CD4-positive, alpha-beta T cell (primary cell): Measurements from ENCODE around the gene CLEC2D. TPM values are rescaled to one million over a fixed set of nuclear protein-coding genes. Genes with fewer than 3 reads are reported as not detected.
"Not testable (repeated sequence)": the region's sequence is repeated elsewhere in the genome, so short reads cannot be mapped to it uniquely, and the experiment has no call there.

ENCODE experiments used
- ATAC-seq: fragments of 200-7000 bp; cut with Tn5 transposase; one replicate; pipeline ENCODE4 v1.10.0; 2022; ENCODE audit warnings: mild to moderate bottlenecking; ENCODE audit not compliant: poor library complexity
- CTCF ChIA-PET: fragments of 350-600 bp; sonication (Branson Sonifier 250); formaldehyde crosslinking; loops from one replicate; lab custom pipeline; 2021; ENCODE audit warnings: antibody characterized with exemption, inconsistent platforms; lab: Charles Lee
- POLR2A ChIA-PET: fragments of 350-600 bp; sonication (Branson Sonifier 250); formaldehyde crosslinking; loops from one replicate; lab custom pipeline; 2021; ENCODE audit warnings: antibody characterized with exemption, inconsistent platforms; lab: Charles Lee
- DNase-seq, 14 experiments: peaks; one replicate each; pipeline ENCODE4 v3.0.0-alpha.2; 2013 to 2020; ENCODE audit warnings: mixed read lengths in 2 of 14
- H3K27ac ChIP-seq, 2 donors: one replicate each; pipeline versions ENCODE4 v1.5.1 to v1.7.0; 2013; ENCODE audit warnings: low read length in 2 of 2, low read depth in 1 of 2, mild to moderate bottlenecking in 1 of 2
- H3K27me3 ChIP-seq, 2 experiments: 1 replicate in 1 of 2; 2 replicates in 1 of 2; pipeline versions ENCODE4 v1.6.1 to v1.7.0; 2013; ENCODE audit warnings: low read length in 2 of 2, control low read depth in 1 of 2, mild to moderate bottlenecking in 1 of 2, moderate library complexity in 1 of 2; ENCODE audit not compliant: insufficient read depth in 2 of 2, control insufficient read depth in 1 of 2
- H3K36me3 ChIP-seq: one replicate; pipeline ENCODE4 v1.6.1; 2013; ENCODE audit warnings: low read length, control low read depth; ENCODE audit not compliant: insufficient read depth
- H3K4me1 ChIP-seq: one replicate; pipeline ENCODE4 v1.6.1; 2013; ENCODE audit warnings: low read length, control low read depth; ENCODE audit not compliant: insufficient read depth
- H3K4me3 ChIP-seq: one replicate; pipeline ENCODE4 v1.5.1; 2013; ENCODE audit warnings: mild to moderate bottlenecking, low read length, moderate library complexity
- H3K9me3 ChIP-seq, 2 experiments: 1 replicate in 1 of 2; 2 replicates in 1 of 2; pipeline versions ENCODE4 v1.6.1 to v1.7.0; 2013; ENCODE audit warnings: low read length in 2 of 2, mild to moderate bottlenecking in 2 of 2, control low read depth in 1 of 2, moderate library complexity in 1 of 2; ENCODE audit not compliant: control insufficient read depth in 1 of 2, insufficient read depth in 1 of 2
- H3K27ac Mint-ChIP-seq: one replicate; pipeline ENCODE4 v1.8.0; 2020; ENCODE audit warnings: mixed read lengths
- H3K27me3 Mint-ChIP-seq: one replicate; pipeline ENCODE4 v1.8.0; 2021; ENCODE audit warnings: mixed read lengths
- H3K36me3 Mint-ChIP-seq: one replicate; pipeline ENCODE4 v1.8.0; 2021; ENCODE audit warnings: low read depth, mixed read lengths
- H3K4me1 Mint-ChIP-seq: one replicate; pipeline ENCODE4 v1.8.0; 2021; ENCODE audit warnings: low read depth, mixed read lengths
- H3K4me3 Mint-ChIP-seq: one replicate; pipeline ENCODE4 v1.8.0; 2020; ENCODE audit warnings: mild to moderate bottlenecking, mixed read lengths
- H3K9me3 Mint-ChIP-seq: one replicate; pipeline ENCODE4 v1.8.0; 2020; ENCODE audit warnings: mixed read lengths
- intact Hi-C, 2 experiments: fragments of 100-400 bp; cut with DNase I in 1 of 2; cut with micrococcal nuclease in 1 of 2; formaldehyde crosslinking; loops; one replicate each; pipeline versions ENCODE4 v1.15.1 to v1.9.0; 2023 to 2025; cut with DNase I, micrococcal nuclease
- total RNA-seq, 174 experiments: library from RNA in 2 of 174; stranded (reverse) in 2 of 174; gene quantifications; one replicate each; pipeline ENCODE4 v1.2.3 and lab custom pipeline; 2021 to 2026
- TF ChIP-seq, protein P1 (sequence below): fragments of 200-600 bp; IDR thresholded peaks from one replicate; pipeline ENCODE4 v1.8.0; 2022; ENCODE audit warnings: antibody characterized with exemption, mild to moderate bottlenecking

Gene CLEC2D
- total RNA-seq, 2 experiments from 2014 or later, result 121 to 122 TPM

DNA sequence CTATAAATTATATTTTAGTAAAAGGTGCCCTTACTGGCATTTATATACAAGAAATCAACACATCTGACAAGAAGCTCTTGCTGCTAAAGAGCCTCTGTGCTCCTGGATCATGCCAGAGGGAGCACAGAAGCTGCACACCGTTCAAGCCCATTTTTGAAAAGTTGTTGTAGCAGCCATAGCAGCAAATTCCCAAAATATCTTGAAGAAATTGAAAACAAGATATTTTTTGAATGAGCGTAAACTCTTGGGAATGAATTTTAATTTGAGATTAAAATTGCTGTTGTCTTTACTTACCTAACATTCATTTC is 540 bp upstream of the CLEC2D start:
- DNase-seq, result no peak
- H3K4me3 Mint-ChIP-seq, result peak overlapping the region; percentile 70

DNA sequence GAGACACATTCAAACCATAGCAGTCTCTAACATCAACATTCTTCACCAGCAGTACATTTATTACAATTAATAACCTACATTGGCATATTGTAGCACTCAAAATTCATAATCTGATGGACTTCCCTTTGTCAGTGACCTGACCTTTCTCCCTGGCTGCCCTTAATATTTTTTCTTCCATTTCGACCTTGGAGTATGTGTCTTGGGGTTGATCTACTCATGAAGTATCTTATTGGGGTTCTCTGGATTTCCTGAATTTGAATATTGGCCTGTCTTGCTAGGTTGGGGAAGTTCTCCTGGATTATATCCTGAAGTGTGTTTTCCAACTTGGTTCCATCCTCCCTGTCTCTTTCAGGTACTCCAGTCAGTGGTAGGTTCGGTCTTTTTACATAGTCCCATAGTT is 2.8 kb downstream of the CLEC2D start:
- Mint-ChIP-seq H3K4me1 (peaks cover 82% of the 10 kb centered on the region), H3K4me3 (peak overlapping the region; percentile 87), H3K27ac (peak overlapping the region; percentile 90), H3K36me3 (peaks cover 74% of the 10 kb centered on the region)
- CTCF ChIA-PET, DNase-seq, H3K27me3 Mint-ChIP-seq, ATAC-seq, H3K9me3 ChIP-seq, H3K27me3 ChIP-seq, H3K9me3 Mint-ChIP-seq: not testable (repeated sequence)
- Histone ChIP-seq H3K4me3 (peak overlapping the region; percentile 72), H3K27ac (peak overlapping the region; percentile 77 to 88), H3K4me1 (peaks cover 36% of the 10 kb centered on the region), H3K36me3 (peaks cover 23% of the 10 kb centered on the region)
- intact Hi-C loops, result loop anchor here (2.0 to 5.0 kb wide), 4 partner anchors 18 to 195 kb away; partner anchors contain the start of gene CLEC2B (in 1 of the 2)
- POLR2A ChIA-PET, result interaction anchor here (0.8 to 12.3 kb wide), 15 partner anchors 10 to 70 kb away, joined by 3 to 238 read pairs (median 9); no protein-coding TSS in a partner anchor

More for the DNA sequence above, 540 bp upstream of the CLEC2D start:
- CTCF ChIA-PET, result interaction anchor here (0.8 to 2.3 kb wide), 8 partner anchors 13 to 145 kb away, joined by 3 to 7 read pairs (median 4); no protein-coding TSS in a partner anchor
- Histone ChIP-seq H3K4me1 (peaks cover 49% of the 10 kb centered on the region), H3K36me3 (peaks cover 26% of the 10 kb centered on the region), H3K9me3 (no peaks in the 10 kb centered on the region), H3K4me3 (peak overlapping the region; percentile 72), H3K27ac (peak overlapping the region; percentile 77 to 88), H3K27me3 (no peaks in the 10 kb centered on the region)
- Mint-ChIP-seq H3K27ac (peak overlapping the region; percentile 90), H3K27me3 (no peaks in the 10 kb centered on the region), H3K9me3 (no peaks in the 10 kb centered on the region), H3K36me3 (peaks cover 60% of the 10 kb centered on the region), H3K4me1 (peaks cover 71% of the 10 kb centered on the region)
- no peak for ATAC-seq
- POLR2A ChIA-PET, result interaction anchor here (0.6 to 16.7 kb wide), 20 partner anchors 9 to 282 kb away, joined by 3 to 648 read pairs (median 5); partner anchors contain the start of gene CD69
- intact Hi-C loops, result loop anchor here in 1 of 2 experiments (1.0 kb wide), 2 partner anchors 19 to 35 kb away; no protein-coding TSS in a partner anchor
- TF ChIP-seq, protein P1, sequence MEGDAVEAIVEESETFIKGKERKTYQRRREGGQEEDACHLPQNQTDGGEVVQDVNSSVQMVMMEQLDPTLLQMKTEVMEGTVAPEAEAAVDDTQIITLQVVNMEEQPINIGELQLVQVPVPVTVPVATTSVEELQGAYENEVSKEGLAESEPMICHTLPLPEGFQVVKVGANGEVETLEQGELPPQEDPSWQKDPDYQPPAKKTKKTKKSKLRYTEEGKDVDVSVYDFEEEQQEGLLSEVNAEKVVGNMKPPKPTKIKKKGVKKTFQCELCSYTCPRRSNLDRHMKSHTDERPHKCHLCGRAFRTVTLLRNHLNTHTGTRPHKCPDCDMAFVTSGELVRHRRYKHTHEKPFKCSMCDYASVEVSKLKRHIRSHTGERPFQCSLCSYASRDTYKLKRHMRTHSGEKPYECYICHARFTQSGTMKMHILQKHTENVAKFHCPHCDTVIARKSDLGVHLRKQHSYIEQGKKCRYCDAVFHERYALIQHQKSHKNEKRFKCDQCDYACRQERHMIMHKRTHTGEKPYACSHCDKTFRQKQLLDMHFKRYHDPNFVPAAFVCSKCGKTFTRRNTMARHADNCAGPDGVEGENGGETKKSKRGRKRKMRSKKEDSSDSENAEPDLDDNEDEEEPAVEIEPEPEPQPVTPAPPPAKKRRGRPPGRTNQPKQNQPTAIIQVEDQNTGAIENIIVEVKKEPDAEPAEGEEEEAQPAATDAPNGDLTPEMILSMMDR, result no peak

DNA sequence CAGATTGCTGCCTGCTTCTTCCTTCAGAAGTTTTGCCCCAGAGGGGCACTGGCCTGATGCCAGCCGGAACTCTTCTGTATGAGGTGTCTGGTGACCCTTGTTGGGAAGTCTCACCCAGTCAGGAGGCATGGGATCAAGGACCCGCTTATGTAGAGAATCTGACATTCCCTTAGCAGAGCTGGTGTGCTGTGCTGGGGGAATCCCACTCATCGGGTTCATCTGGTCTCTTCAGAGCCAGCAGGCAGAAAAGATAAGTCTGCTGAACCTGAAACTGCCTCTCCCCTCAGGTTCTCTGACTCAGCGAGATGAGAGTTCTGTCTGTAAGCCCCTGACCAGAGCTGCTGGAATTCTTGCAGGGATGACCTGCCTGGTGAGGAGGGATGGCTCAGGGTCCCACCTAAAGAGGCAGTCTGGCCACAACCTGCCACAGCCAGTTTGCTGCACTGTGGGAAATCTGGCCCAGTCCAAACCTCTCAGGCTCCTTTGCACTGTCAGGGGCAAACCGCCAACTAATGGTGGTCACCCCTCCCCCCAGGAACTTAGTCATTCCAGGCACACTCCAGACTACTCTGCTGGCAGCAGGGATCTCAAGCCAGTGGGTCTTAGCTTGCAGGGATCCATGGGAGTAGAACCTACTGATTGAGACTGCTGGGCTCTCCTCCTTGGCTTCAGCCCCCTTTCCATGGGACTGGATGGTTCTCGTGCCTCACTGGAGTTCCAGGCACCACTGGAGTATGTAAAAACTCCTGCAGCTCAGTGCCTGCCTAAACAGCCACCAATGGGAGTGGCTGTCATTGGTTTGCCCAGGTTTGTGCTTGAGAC is 4.1 kb downstream of the CLEC2D start:
- H3K4me3 ChIP-seq, result peak overlapping the region; percentile 72
- H3K36me3 ChIP-seq, result peaks cover 26% of the 10 kb centered on the region
- peak overlapping the region; percentile 77 to 88 for H3K27ac ChIP-seq
- H3K4me1 ChIP-seq, result peaks cover 37% of the 10 kb centered on the region
- Mint-ChIP-seq H3K4me1 (peaks cover 82% of the 10 kb centered on the region), H3K9me3 (no peaks in the 10 kb centered on the region), H3K27me3 (no peaks in the 10 kb centered on the region), H3K4me3 (peak overlapping the region; percentile 87), H3K27ac (peak overlapping the region; percentile 90), H3K36me3 (peaks cover 81% of the 10 kb centered on the region)
- H3K27me3 ChIP-seq, result no peaks in the 10 kb centered on the region
- peak in 10 of 14 experiments; percentile 18 to 79 (median 46) for DNase-seq
- peak; percentile 38 for ATAC-seq
- TF ChIP-seq, protein P1, result no peak
- intact Hi-C loops, result loop anchor here (2.0 to 5.0 kb wide), 4 partner anchors 17 to 194 kb away; partner anchors contain the start of gene CLEC2B (in 1 of the 2)
- H3K9me3 ChIP-seq, result peaks cover 0 to 3% of the 10 kb centered on the region in 2 experiments
- ChIA-PET CTCF (interaction anchor here (0.8 to 1.6 kb wide), 2 partner anchors 10 to 35 kb away, joined by 3 to 6 read pairs; no protein-coding TSS in a partner anchor), POLR2A (interaction anchor here (0.7 to 12.3 kb wide), 28 partner anchors 8 to 332 kb away, joined by 3 to 238 read pairs (median 4); partner anchors contain the start of gene CD69)
